Skeletal muscle satellite cell (primary cell): ENCODE results near the gene ATP5F1D.

Experiments used
- H3K27me3 ChIP-seq: 2 replicates; pipeline ENCODE4 v1.7.0; 2013; ENCODE audit warnings: low read length; ENCODE audit not compliant: control insufficient read depth, insufficient read depth
- H3K36me3 ChIP-seq: 2 replicates; pipeline ENCODE4 v1.7.0; 2013; ENCODE audit warnings: mild to moderate bottlenecking, control low read depth, low read length; ENCODE audit not compliant: insufficient read depth
- H3K4me1 ChIP-seq: 2 replicates; pipeline ENCODE4 v1.7.0; 2013; ENCODE audit warnings: low read length; ENCODE audit not compliant: control insufficient read depth, insufficient read depth
- H3K4me2 ChIP-seq: 2 replicates; pipeline ENCODE4 v1.7.0; 2013; ENCODE audit warnings: mild to moderate bottlenecking, low read length
- H3K4me3 ChIP-seq: 2 replicates; pipeline ENCODE4 v1.7.0; 2013; ENCODE audit warnings: low read length
- H3K9ac ChIP-seq: 2 replicates; pipeline ENCODE4 v1.7.0; 2013; ENCODE audit warnings: mild to moderate bottlenecking, low read depth, low read length, moderate library complexity
- H3K9me3 ChIP-seq: replicated peaks from 2 replicates; pipeline ENCODE4 v1.7.0; 2013; ENCODE audit warnings: mild to moderate bottlenecking, control low read depth, low read length

The ATP5F1D gene

DNA sequence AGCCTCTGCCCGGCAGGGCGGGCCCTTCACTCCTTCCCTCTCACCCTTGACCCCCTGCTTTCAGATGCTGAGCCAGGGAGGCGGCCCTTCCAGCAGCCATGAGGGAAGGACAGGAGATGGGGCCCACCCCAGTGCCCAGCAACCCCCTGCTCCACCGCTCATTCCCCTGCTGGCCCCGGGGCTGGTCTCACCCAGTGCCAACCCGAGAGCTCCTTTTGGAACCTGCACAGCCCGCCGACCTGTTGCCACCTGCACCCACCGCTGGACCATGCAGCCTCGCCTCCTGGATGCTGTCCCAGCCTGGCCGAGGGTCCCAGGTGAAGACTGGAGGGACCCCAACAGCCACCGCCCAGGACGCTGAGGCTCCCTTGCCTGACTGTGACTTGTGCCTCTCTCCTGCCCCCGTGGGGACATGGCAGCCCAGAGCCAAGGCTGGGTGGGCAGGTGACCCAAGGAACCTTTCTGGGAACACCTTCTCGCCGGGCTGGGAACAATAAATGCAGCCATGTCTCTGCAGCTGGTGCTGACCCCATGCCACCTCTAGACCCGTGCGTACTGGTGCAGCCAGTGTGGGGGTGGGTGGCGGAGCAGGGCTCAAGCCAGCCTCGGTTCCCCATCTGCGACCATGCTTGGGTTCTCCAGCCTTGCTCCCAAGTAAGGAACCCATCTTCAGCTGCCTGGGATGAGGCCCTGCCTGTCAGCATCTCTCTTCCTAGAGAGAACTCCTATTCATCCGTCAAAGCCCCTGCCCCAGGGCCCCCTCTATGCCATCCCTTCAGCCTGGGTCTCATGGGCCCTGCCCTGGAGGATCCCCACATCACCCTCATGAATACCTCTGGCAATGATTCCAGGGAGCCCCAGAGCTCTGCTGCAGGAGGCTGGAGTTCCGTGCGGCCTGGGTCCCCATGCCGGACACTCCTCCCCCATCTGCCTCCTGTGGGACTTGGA is 37.4 kb downstream of the ATP5F1D start:
- peaks cover 23% of the 10 kb centered on the region for H3K4me1 ChIP-seq

DNA sequence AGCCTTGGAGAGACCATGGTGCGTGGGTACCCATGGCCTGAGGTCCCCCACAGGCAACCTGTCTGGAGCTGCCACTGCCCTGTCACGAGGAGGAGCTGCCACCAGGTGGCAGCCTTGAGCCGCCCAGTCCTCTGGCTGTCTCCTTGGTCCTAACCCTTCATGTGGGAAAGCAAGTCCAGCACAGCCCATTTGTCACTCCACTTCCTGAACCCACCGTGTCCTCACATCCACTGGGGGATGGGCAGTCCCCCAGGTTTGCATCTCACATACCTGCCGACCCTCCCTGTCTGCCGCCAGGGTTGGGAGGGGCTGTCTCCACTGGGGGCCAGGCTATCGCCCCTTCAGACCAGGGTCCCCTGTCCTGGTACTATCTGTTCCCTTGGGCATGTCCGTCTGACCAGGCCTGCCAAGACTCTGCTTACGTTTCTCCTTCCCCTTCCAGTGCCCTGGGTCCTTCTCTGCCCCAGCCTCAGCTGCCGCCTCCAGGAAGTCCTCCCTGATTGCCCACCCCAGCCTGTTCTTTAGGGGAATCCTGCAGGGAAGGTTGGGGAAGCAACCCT is 38.3 kb downstream of the ATP5F1D start:
- Histone ChIP-seq H3K9me3 (no peaks in the 10 kb centered on the region), H3K4me3 (no peak overlapping the region), H3K36me3 (peaks cover 25% of the 10 kb centered on the region), H3K4me1 (peaks cover 15% of the 10 kb centered on the region), H3K27me3 (peaks cover 22% of the 10 kb centered on the region), H3K9ac (no peak overlapping the region), H3K4me2 (no peak overlapping the region)

More for the DNA sequence above, 37.4 kb downstream of the ATP5F1D start:
- peaks cover 13% of the 10 kb centered on the region for H3K27me3 ChIP-seq
- H3K4me3 ChIP-seq, result no peak overlapping the region
- no peak overlapping the region for H3K9ac ChIP-seq
- no peaks in the 10 kb centered on the region for H3K9me3 ChIP-seq
- no peak overlapping the region for H3K4me2 ChIP-seq
- H3K36me3 ChIP-seq, result peaks cover 33% of the 10 kb centered on the region

DNA sequence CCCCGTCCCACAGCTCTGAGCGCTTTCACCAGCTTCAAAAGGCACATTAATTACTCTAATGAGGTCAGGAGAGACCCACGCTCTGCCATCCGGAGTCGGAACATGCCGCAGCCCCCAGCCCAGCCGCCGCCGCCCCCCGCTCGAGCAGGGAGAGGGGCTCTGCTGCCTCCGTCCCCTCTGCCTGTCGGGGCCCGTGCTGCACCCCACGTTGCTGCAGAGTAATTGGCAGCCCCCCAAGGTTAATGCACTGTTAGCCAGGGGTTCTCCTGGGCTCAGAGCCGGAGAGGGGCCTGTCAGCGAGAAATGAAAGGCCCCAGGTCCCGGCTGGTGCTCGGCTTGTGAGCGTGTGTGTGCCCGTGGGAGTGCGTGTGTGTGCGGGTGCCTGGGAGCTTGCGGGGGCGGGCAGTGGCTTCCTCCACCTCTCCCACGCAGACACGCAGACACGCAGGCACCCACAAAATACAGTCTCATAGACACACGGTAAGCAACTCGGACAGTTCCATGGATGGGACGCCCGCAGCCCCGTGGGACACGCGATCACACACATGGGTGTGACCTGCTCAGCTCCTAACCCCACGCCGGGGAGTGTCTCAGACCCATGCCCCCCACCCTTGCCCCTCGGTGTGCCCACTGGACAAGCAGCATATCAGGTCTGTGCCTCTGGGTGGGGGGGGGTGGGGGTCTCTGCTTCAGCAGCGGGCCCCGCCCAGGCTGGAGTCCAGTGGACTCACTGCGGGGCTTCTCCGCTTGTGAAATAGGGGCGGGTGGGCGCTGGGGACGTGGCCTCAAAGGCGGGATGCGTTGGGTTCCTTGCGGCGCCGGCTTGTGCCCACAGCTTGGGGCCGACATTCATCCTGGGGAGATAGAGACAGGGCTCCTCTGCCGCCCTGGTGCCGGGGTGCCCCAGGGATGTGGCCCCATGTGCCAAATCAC is 39.4 kb downstream of the ATP5F1D start:
- Histone ChIP-seq H3K4me3 (no peak overlapping the region), H3K27me3 (peaks cover 29% of the 10 kb centered on the region), H3K36me3 (peaks cover 22% of the 10 kb centered on the region), H3K9me3 (no peaks in the 10 kb centered on the region), H3K4me1 (peaks cover 10% of the 10 kb centered on the region), H3K4me2 (no peak overlapping the region), H3K9ac (no peak overlapping the region)

DNA sequence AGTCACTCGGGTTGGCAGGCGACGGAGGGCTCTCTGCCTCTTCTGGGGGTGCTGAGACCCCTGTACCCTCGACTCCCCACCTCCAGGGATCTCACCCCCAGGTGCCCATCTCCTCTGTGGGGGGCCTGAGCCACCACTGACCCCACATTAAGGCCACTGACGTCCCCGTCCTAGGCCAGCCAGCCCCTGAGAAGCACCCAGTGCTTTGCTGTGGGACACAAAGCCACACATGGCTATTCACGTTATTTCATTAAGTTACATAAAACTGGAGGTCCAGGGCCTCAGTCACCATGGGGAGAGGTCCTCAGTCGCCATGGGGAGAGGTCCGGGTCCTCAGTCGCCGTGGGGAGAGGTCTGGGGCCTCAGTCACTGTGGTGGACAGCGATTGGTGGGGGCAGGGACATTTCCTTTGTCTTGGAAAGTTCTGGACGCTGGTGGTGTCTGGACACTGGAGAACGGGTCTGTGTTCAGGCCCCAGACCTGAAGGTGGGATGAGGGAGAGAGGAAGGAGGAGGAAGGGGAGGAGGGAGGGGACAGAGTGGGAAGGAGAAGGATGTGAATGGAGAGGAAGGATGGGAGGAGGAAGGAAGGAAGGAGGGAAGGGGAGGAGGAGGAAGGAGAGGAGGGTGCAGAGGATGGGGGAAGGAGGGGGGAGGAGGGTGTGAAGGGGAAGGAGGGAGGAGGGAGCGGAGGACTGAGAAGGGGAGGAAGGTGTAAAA is 40.2 kb downstream of the ATP5F1D start:
- H3K36me3 ChIP-seq, result peaks cover 22% of the 10 kb centered on the region
- no peak overlapping the region for H3K4me3 ChIP-seq
- no peak overlapping the region for H3K9ac ChIP-seq
- peaks cover 2% of the 10 kb centered on the region for H3K4me1 ChIP-seq
- H3K27me3 ChIP-seq, result peaks cover 33% of the 10 kb centered on the region
- no peaks in the 10 kb centered on the region for H3K9me3 ChIP-seq
- H3K4me2 ChIP-seq, result no peak overlapping the region

GRCh38 chr19:1282588-1283206 is 41.1 kb downstream of the ATP5F1D start:
- H3K9me3 ChIP-seq, result no peaks in the 10 kb centered on the region
- H3K4me2 ChIP-seq, result no peak overlapping the region
- no peak overlapping the region for H3K4me3 ChIP-seq

GRCh38 chr19:1283207-1283916 is 41.8 kb downstream of the ATP5F1D start:
- Histone ChIP-seq H3K4me3 (no peak overlapping the region), H3K27me3 (peaks cover 48% of the 10 kb centered on the region), H3K4me2 (no peak overlapping the region), H3K36me3 (peaks cover 16% of the 10 kb centered on the region), H3K9me3 (no peaks in the 10 kb centered on the region), H3K9ac (no peak overlapping the region), H3K4me1 (no peaks in the 10 kb centered on the region)

More at GRCh38 chr19:1282588-1283206, 41.1 kb downstream of the ATP5F1D start:
- H3K36me3 ChIP-seq, result peaks cover 16% of the 10 kb centered on the region
- H3K4me1 ChIP-seq, result no peaks in the 10 kb centered on the region
- no peak overlapping the region for H3K9ac ChIP-seq
- H3K27me3 ChIP-seq, result peaks cover 42% of the 10 kb centered on the region

DNA sequence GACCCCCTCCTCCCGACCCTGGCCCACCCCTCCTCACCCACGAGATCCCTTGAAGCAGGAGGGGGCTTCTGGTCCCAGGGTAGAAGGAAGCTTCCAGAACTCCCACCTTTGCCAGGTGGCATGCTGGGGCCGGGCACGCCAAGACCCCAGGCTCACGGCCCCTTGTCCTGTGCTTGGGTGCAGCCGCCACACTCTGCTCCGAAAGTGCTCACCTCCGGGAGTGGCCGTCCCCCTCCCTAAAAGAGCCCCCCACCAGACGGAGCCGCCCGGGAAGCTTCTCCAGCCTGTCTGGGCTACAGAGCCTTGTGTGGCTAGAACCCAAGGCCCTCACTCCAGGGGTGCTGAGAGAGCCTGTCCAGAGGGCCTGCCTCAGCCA is 42.4 kb downstream of the ATP5F1D start:
- no peak overlapping the region for H3K9ac ChIP-seq
- H3K4me2 ChIP-seq, result no peak overlapping the region
- H3K4me1 ChIP-seq, result no peaks in the 10 kb centered on the region
- H3K27me3 ChIP-seq, result peaks cover 51% of the 10 kb centered on the region
- H3K9me3 ChIP-seq, result no peaks in the 10 kb centered on the region
- peaks cover 12% of the 10 kb centered on the region for H3K36me3 ChIP-seq
- H3K4me3 ChIP-seq, result no peak overlapping the region

DNA sequence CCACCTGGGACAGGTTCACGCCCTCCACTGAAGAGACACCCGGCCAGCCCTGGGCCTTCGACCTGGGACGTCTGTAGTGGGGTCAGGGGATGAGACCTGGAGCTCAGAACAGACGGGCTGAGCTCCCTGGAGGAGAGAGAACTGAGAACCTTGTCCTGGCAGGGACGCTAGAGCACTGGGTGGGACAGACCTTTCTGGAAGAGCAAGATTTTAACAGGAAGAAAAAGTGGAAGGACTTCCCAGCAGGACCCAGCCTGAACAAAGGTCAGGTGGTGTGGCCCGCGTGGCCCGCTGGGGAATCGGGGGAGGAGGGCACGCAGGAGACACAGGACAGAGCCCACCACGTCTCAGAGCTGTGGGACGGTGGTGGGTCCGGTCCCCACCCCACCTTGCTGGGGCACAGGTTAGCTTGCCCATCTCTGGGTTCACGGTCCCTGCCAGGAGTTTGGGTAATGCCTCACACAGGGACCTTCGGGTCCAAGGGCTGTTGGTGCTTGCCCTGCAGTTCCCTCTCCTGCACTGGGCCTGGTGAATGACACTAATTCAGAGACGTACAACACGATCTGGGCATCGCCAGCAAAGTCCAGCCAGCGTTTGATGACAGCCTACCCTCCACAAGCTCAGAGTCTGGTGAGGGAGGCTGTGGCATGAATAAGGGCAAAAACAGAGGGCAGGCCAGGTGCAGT is 42.9 kb downstream of the ATP5F1D start:
- H3K27me3 ChIP-seq, result peaks cover 56% of the 10 kb centered on the region
- no peak overlapping the region for H3K4me3 ChIP-seq
- H3K36me3 ChIP-seq, result peaks cover 7% of the 10 kb centered on the region
- H3K9ac ChIP-seq, result no peak overlapping the region
- H3K4me1 ChIP-seq, result no peaks in the 10 kb centered on the region
- no peak overlapping the region for H3K4me2 ChIP-seq
- no peaks in the 10 kb centered on the region for H3K9me3 ChIP-seq

DNA sequence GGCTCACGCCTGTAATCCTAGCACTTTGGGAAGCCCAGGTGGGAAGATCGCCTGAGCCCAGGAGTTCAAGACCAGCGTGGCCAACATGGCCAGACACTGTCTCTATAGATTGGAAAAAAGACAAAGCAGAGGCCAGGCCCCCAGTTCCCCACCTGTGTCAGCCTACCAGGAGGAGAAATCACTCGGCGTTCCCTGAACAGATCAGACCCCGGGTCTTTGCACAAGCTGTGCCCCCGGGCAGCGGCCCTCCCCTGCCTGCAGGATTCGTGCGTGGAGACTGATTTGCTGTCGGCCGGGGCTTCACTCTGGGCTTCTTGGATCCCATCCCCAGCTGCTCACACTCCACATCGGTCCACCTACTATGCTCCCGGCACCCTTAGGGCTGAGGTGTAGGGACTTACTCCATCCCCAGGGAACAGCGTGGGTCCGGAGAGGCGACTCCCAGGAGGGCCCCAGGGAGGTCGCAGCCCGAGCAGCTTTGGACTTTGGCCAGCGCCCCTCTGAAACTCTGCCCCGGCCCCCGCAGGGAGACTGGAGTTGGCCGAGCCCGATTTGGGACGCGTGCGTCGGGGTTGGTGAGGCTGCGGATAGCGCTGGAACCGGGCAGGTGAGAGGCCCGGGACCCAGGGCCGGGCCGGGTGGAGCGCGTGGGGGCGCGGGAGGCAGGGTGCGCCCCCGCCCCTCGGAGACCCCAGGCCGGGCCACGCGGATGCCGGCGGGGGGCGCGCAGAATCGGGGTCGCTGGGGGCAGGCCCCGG is 43.6 kb downstream of the ATP5F1D start:
- Histone ChIP-seq H3K27me3 (peaks cover 57% of the 10 kb centered on the region), H3K4me2 (no peak overlapping the region), H3K9me3 (no peaks in the 10 kb centered on the region), H3K36me3 (peaks cover 2% of the 10 kb centered on the region), H3K4me1 (no peaks in the 10 kb centered on the region), H3K4me3 (no peak overlapping the region), H3K9ac (no peak overlapping the region)
